ENCODE results near the gene CYSTM1. TPM values are rescaled to one million over a fixed set of nuclear protein-coding genes. Genes with fewer than 3 reads are reported as not detected.

Gene CYSTM1
- total and polyA plus RNA-seq, 2 of the 8 experiments (the other 6 are each of a cell fraction or from before 2014, with no cell fraction given): 25.0 to 47.8 TPM

- TF ChIP-seq CHD7 (IDR thresholded peaks at IDR 0.05; ENCODE audit: insufficient replicate concordance, low read length): no peak
- no peak for TF ChIP-seq BACH1 (IDR thresholded peaks at IDR 0.05; ENCODE audit: low read length)
- TF ChIP-seq CBX8 (IDR thresholded peaks at IDR 0.05; ENCODE audit: borderline replicate concordance, low read depth, low read length): no peak
- no peak for TF ChIP-seq E2F6 (IDR thresholded peaks at IDR 0.05)
- TF ChIP-seq CTBP2 (IDR thresholded peaks at IDR 0.05; ENCODE audit: borderline replicate concordance, insufficient read depth, insufficient read length, low read length): no peak
- no peak for TF ChIP-seq TAF7 (optimal IDR thresholded peaks at IDR 0.05; ENCODE audit: borderline replicate concordance, low read depth, low read length)
- no peak for TF ChIP-seq KDM5A (IDR thresholded peaks at IDR 0.05; ENCODE audit: low read length)
- TF ChIP-seq HDAC2 (IDR thresholded peaks at IDR 0.05; ENCODE audit: borderline replicate concordance in 1 of 2, low read depth in 2 of 2, low read length in 2 of 2): no peak
- no peak for TF ChIP-seq TBP (IDR thresholded peaks at IDR 0.05; ENCODE audit: low read depth, low read length)
Observed at GRCh38 chr5:140157032-140157781, 17.8 kb upstream of the CYSTM1 start (continued).

Data from H1 (cell line).